ENCODE measurements around the gene TAGLN3.

Gene TAGLN3

DNA sequence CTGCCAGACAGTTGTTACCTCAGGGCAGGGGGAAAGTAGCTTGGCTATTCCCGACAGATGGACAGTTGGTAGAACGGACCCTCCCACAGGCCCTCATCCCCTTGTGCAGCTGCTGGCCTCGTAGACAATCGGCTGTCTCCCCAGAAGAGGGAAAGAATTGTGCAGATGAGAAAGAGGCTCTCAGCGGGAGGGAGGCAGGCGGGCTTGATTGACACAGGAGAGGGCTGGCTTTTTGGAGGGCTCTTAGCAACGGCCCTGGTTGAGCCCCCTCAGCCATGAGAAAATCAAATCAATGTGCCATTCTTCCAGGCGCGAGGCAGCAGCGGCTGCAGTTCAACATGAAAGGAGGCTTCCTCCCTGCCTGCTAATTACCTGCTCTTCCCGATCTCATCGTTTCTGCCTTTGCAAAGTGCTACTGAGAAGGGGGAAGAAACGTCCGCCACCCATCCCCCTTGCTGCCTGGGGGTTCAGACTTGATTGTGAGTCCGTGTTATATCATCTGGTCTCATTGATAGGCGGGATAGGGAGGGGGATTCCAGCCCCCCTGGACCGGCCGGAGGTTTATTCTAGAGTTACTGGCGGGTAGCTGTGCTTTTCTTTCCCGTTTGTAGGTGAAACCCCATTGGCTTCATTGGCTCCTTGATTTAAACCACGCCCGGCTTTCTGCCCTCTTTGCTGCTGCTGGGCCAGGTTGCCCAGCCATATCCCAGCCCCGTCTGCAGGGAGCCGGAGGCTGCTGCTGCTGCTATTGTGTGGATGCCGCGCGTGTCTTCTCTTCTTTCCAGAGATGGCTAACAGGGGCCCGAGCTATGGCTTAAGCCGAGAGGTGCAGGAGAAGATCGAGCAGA, at the start of gene TAGLN3:
TSS of gene TAGLN3 (plus strand) at position 287 of the 848 bp plus-strand sequence. CDS start at position 788, 501 bp downstream.
- peak; percentile 83 for DNase-seq (ENCODE audit: low spot score)

DNA sequence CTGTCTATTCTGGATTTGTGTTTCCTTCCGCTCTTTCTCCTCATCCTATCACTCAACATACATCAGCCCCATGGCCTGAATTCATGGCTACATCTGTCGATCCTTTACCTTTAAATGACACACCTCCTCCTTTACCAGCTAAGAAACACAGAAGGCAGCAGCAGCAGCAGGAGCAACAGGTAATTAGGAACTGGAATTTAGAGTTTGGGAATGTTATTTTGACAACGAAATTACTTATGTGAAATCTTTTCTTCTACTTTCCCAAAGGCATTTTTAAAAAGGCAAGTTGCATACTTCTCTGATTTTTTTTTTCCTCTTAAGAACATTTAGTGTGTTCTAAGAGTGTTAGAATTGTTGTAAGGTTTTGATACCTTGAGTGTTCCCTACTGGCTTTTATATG, 49.0 kb upstream of the TAGLN3 start:
- no peak for DNase-seq (ENCODE audit: low spot score)

DNA sequence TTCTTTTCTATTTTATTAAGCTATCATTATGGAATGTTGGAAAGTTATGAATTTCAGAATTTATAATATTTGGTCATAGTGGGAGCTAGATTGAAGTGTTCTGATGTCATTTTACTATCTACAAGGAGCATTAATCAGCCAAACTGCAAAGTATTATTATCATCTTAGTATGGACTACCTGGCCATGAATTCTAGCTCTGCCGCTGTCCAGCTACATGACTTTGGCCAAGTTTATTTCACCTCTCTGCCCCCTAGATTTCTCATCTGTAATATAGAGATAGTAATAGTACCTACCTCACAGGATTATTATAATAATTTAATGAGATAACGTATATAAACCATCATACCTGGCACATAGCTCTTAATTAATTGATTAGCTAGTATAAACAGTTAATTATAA, 47.7 kb upstream of the TAGLN3 start:
- no peak for DNase-seq (ENCODE audit: low spot score)

DNA sequence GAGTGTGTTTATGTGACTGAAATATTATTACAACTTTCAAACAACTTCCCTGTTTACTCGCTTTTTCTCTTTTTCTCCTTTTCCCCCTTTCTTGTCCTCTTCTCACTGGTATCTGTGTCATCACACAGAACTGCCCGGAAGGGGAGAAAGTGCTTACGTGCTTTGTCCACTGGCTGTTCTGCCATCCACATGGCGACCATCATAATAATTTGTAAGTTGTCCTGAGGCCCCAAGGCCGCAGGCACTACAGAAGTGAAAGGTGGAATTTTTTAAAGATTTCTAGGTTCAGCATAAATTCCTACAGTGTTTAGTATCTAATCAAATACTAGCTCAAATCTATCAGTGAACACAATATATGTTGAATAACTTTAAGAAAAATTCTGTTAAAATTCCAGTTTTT, 46.6 kb upstream of the TAGLN3 start:
- no peak for DNase-seq (ENCODE audit: low spot score)

DNA sequence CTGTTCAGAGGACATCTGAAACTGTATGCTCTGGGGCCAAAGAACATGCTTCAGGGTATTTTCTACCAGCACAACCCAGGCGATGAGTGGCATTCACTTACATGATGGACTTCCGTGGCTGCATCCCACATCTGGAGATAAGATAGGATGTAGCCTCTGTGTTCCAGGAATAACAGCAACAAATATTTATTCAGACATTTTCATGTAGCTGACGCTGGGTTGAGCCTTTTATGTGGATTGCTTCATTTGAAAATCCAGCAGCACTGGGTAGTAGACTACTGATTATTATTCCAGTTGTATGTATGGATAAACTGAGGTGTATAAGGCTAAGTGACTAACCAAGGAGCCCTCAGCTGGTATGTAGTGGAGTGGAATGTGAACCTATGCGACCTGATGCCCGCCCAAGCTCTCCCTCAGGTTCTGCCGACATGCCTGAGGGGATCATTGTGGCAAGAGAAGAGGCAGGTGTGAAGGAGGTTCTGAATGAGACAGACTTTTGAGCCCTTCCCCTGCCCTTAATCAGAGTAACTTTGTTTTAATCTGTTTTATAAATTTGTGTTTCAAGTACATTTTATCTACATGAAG, 45.8 kb upstream of the TAGLN3 start:
- DNase-seq (ENCODE audit: low spot score) = no peak

DNA sequence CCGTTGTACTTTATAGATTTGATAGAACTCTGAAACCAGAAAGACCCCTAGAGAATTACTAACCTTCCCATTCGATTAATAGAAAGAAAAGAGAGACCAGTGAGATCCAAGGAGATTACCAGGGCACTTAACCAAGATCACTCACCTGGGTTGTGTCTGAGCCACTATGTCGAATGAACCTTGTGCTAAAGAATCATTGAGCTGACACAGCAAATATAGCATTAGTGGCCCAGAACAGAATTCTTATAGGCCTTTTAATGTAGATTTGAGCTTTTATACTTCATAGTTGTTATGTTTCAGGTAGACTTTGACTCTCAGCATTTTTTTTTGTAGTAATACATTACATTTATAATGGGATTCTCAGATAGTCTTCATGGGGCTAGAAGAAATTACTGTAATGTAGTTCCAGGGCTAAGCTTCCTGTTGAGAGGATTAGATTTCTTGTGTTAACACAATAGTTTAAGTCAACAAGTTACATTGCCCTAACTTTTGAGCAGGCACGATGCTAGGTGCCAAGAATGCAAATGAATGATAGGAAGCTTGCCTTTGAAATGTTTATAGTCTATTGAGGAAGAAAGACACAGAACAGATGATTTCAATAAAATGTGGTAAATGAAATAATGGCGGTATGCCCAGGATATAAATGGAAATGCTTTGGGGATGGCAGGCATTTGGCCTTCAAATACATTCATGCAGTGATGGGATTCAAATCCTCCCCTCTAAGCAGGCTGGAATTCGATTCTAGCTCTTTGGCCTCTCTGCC, 44.3 kb upstream of the TAGLN3 start:
- no peak for DNase-seq (ENCODE audit: low spot score)

DNA sequence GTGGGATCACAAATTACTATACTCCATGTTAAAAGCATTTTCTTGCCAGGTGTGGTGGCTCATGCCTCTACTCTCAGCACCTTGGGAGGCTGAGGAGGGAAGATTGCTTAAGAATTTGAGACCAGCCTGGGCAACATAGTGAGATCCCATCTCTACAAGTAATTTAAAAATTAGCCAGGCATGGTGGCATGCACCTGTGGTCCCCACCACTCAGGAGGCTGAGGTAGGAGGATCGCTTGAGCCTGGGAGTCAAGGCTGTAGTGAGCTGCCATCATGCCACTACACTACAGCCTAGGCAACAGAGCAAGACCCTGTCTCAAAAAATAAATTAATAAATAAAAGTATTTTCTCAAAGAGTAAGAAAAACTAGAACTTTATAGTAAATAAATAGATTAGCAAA, 42.8 kb upstream of the TAGLN3 start:
- no peak for DNase-seq (ENCODE audit: low spot score)

DNA sequence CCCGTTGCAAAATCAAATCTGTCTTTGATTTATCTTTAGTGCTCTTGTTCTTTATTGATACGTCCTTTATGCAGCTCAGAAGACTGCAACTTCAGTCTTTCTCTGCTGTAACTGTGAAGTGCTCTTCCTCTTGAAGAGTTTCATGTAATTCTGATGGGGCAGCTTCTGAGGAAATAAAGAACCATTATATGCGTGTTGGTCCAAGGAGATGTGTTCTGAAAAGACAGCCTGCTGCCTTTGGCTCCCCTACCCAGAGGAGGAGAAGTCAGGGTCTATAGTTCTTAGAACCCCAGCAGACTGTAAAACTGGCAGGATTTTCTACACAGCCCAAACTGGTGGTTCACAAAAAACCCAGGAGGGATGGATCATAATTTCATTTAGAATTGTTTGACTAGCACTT, 42.3 kb upstream of the TAGLN3 start:
- DNase-seq (ENCODE audit: low spot score) = no peak

DNA sequence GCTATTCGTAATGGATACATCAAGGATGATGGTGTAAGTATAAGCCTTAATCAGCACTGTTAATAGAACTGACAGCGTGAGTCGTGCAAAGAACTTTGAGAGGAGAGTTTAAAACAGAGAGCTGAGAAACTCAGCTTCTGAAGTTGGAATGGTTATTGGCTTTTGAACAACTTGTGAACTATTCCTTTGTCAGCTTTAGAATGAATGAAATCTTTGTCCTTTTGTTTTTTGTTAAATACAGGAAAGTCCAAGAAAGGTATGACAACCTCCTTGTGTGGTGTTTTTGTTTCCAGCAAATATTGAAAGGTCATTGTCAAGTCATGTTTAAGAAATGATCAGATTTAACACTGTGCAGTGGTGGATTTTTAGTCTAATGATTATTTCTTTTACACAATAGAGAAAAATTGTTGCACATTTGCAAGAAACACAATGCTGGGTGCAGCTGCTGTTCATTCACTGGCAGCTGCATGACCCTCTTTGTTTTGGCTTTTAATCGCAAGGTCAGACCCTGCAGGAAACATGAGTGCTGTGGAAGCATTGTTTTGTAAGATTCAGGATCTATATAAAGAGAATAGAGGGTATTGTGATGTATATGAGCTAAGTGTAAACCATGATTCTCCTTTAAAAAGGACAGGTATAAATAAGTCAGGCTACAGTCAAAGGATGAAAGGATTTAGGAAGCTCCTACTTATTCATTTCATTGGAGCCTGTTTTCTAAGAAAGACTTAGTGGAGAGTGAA, 41.6 kb upstream of the TAGLN3 start:
- no peak for DNase-seq (ENCODE audit: low spot score)

DNA sequence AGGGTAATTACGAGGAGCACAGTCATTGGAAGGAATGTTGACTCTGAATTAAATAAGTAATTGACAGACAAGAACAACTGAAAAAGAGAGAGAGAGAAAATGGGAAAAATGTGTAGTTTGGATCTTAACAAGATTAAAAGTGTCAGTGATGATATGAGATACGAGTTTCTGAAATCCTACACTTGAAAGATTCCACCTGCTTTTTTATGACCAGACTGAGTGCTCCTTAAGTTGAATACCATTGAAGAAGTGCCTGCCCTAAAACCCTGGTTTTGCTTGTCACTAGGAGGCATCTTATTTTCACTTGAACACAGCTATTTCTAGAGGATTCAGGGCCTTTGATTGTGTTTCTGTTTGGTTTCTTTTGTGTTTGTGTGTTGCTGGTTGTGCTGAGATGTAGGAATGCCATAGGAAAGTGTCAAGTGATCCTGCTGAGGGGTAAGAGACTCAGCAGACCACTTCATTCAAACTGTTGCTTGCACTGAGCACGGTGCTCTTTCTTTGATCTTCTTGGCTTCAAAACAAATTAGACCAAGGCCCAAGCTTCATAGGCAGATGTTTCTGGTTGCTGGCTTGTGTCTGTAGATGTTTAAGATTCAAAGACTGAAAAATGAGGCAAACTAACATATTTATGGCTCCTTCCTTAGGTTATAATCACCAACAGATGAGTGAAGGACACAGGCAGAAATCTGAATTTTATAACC, 37.1 kb upstream of the TAGLN3 start:
- no peak for DNase-seq (ENCODE audit: low spot score)

DNA sequence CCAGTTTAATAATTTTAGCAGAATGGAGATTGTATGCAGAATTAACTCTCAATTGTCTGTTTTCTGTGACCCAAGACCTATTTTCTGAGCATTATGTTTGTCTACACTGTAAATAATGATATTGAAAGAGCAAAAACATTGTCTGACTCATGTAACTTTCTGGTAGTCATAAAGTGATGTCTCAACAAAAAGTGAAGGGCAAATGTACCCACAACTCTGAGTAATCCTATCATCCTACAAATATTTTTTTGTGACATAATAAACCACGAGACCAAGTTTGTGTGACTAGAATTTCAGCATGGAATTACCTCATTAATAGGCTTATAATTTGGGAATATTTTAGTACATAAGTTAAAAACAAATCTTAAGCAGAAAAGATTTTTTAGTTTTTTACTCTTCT, 35.3 kb upstream of the TAGLN3 start:
- DNase-seq (ENCODE audit: low spot score) = no peak

DNA sequence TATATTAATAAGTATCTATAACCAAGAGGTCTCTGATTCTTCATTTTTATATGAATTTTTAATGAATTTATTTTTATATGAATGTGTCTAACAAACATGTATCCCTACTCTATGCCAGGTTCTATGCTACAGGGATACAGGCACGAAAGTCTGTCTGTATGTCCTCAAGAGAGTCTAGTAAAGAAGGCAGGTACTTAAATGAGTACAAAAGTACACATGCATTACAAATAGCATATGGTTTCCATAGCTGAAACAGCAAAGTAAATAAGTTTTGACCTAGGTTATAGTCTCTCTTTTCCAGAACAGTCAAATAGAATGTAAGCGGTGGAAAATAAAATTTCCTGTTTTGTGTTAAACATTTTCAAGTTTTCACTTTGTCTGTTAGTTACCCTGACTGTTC, 33.2 kb upstream of the TAGLN3 start:
- no peak for DNase-seq (ENCODE audit: low spot score)

DNA sequence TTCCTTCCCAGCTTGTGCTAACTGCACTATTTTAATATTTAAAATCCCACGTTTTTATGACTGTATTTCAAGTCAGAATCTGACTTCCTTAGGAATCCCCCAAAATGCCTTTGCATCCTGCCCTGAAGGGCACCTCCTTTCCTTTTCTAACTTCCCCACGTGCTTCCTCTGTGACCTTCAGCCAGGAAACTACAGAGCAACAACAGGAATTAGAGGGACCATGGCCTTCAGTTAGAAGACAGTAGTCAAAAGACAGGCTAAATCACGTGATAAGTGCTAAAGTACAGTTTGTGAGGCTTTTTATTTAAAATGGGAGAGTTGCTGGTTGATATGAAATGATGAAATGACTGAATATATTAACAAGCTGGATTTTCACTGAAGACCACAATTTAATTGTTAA, 31.7 kb upstream of the TAGLN3 start:
- DNase-seq (ENCODE audit: low spot score) = no peak

DNA sequence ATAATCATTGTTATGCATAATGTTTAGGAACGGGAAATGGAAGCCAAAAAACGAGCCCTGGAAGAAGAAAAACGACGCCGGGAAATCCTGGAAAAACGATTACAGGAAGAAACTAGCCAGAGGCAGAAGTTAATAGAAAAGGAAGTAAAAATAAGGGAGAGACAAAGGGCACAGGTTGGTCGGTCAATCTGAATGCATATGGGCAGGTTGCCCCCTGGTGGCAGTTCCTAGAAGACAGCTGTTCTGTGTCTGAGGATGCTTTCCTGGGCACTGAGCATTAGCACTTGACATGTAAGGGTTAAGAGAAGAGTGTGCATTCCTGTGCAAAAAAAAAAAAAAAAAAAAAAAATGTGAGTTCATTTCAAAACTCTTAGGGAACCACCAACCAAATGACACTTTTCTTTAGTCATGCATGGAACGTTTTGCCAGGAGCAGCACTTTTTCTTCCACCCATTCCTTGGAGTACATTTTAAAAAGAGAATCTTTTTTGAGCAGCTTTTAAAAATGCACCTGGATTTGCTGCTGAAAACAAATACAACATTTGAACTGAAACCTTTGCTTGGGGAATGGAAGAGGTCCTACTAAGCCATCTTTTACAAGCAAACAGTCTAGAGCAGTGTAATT, 31.0 kb upstream of the TAGLN3 start:
- DNase-seq (ENCODE audit: low spot score) = peak; percentile 81

DNA sequence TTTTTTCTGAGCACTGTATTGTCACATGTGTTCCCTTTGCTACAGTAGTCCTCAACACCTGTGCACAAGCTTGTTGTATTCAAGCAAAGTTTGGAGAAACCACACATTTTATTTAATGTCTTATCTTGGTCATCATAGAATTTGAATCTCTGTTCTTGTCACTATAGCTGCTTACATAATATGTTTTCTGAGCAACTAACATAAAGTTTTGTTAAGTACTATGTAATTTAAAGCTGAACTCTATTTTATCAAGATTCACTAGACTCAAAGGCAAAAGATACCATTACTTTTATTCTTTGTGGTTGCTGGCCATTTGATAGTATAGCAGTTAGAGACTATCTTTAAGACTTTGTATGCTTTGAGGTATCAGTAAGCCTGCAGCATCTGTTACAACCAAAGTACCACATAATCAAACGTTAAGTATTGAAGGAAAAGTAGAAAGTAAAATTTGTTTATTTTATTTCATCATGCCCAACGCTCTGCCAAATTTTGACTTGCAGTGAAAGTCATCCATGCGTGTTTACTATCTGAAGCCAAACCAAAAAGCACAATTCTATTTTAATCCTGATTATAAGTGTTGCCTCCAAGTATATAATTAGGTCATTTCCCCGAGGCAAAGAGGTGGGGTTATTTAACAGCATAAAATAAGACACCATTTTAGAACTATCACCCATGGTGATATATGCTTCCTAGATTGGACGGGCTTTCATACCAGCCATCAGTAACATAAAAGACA, 30.2 kb upstream of the TAGLN3 start:
- DNase-seq (ENCODE audit: low spot score) = no peak

DNA sequence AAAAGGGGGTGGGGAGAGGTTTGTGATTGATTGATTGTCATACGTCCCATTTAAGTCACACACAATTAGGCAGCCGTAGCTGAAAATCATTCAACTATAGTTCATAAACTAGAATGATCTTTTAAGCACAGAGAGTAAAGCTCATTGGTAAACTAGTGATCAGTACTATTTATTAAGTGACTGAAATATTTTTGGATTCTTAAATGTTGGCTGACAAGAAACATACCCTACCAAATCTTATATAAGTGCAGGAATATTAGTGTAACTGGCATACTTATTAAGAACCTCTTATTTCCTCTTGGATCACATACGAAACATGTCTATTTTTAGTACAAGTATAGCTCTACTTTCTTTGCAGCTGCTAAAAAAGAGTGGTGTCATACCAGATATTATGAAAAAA, 28.3 kb upstream of the TAGLN3 start:
- DNase-seq (ENCODE audit: low spot score) = no peak

DNA sequence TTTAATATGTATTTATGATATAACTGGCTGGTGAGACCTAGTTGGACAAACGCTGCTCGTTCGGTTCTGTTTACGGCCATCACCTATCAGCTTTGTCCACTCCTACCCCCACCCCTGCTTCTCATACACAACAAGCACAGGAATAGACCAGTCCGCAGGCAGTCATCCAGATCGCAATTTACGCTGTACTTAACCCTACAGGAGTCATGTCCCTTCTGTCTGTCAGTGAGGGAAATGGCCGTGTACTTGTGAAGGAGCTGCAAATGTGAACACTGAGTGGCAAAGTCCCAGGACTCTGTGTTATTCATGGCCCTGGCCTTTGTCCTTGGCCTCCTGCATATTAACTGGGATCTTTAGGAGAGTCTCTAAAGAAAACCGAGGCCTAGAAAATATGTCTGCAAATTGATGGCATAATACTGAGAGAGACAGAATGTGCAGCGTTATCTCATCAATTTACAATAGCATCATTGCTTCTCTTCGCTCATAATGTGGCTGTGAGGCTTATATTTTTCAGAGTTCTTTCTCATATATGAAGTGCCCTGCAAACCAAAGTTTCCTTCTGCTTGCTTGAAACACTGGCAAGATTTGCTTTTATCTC, 27.1 kb upstream of the TAGLN3 start:
- peak; percentile 38 for DNase-seq (ENCODE audit: low spot score)

DNA sequence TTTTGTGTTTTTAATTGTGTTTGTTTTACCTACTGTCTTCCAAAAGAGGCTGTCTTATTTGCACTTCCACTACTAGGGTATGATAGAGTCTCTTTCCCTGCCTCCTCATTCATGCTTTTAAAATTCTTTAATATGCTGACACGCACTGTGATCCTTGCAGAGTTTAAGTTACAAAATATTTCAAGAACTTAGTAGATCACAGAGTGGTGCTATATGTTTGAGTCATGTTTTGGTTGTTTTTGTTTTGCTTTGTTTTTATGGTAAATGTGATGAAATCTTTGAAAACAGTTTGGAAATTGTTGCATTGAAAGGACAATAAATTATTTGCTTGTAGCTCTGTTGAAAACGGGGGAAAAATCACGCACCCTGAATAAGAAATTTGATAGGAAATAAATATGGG, 25.8 kb upstream of the TAGLN3 start:
- DNase-seq (ENCODE audit: low spot score) = no peak

DNA sequence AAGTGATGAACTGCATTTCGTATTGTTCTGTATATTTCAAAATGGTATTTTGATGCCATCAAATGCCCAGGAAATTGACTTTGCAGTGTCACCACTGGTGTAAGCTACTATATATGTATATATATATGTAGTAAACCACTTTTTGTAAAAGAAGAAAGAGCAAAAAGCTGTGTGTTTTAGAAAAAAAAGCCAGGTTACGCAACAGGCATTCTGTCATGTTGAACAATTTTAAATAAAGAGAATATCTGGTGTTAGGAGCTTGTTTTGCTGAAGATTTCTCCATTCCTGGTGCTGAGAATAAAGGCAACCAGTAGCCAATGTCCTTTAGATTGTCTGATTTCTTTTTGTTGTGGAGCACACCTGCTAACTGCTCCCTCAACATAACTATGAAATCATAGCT, 23.6 kb upstream of the TAGLN3 start:
- no peak for DNase-seq (ENCODE audit: low spot score)

DNA sequence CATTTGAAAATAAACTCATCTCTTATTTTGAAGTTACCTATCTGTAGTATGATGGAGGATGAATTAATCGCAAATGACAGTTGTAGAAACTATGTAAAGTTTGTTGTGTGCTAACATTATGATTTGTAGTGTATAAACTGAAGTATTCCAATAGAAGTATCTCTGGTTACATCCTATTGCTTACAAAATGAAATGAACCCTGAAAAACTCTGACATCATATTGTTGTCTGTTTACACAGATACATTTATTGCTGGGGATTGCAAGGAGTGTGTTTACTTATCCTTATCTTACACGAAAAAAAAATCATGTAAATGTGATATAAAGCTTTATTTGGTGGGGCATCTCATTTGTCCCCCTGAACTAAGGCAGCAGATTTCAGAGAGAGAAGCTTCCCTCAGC, 22.5 kb upstream of the TAGLN3 start:
- DNase-seq (ENCODE audit: low spot score) = no peak

Data from cerebellar cortex (tissue), 1 donor.